GM23248 (cell line): ENCODE data around the gene USP31.

Source experiments
- EZH2 ChIP-seq: fragments of 200-600 bp; sonication (generic); IDR thresholded peaks from 2 replicates; pipeline ENCODE4 v1.6.1; 2018; ENCODE audit warnings: antibody characterized with exemption, mild to moderate bottlenecking; ENCODE audit not compliant: insufficient read depth, poor library complexity, severe bottlenecking
- EZH2phosphoT487 ChIP-seq: fragments of 200-600 bp; sonication (generic); IDR thresholded peaks from 2 replicates; pipeline ENCODE4 v1.6.1; 2018; ENCODE audit warnings: antibody characterized with exemption, moderate library complexity, mild to moderate bottlenecking, low read depth; ENCODE audit not compliant: insufficient read depth

DNA sequence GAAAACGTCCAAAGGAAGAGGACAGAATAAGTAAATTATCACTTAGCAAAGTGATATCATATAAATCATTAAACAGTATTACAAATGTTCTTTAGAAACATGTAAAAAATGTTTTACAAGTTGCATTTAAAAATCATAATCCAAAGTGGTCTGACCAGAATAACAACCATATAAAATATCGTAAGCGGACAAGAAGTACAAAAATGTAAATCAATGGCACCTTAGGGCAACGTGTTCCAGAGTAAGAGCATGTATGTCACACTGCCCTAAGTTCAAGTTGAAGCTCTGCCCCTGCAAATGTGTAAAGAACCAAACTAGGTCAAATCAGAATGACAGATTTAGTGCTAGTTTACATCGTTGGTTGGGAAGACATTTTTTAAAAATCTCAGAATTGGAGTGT, 11.4 kb downstream of the USP31 start:
- no peak for TF ChIP-seq EZH2
- no peak for TF ChIP-seq EZH2phosphoT487
